HG02852 (cell line): ENCODE data around the gene VAMP4.

Source experiments
- ATAC-seq: cut with Tn5 transposase; IDR thresholded peaks from one replicate; pipeline ENCODE4 v1.9.1; 2021; ENCODE audit warnings: mild to moderate bottlenecking, moderate library complexity; ENCODE audit not compliant: unreplicated experiment

The VAMP4 gene, protein sequence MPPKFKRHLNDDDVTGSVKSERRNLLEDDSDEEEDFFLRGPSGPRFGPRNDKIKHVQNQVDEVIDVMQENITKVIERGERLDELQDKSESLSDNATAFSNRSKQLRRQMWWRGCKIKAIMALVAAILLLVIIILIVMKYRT

DNA sequence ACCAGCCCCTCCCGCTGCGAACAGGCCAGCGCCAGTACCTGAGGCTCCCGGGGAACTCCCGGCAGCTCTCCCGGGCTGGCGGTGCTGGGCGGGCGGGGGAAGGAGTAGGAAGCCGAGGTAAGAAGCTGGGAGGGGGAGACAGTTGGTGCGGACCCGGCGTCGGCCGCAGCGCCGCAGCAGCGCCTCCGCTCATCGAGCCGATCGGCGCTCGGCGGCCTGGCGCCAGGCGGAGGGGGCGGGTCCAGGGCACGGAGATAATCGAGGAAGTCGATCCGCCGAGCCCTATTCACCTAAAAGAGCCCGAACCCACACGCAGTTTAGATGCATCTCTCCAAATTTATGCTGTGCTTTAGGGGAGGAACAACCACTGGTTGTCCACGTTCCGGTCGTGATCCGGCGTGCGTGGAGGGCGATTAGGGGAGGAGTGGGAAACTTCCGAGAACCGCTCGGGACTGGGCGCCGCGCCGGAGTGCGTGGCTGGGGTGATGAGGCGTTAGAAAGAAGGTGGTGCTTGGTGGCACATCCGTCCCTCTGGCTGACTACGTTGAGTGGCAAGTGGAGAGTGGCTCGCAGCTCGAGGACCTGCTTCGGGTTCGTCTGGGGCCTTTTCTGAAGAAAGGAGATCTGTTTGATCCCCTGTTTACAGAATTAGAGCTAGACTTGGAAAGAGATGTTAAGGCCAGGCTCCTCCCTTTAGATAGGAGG is at the start of gene VAMP4:
TSS of gene VAMP4 (minus strand) at position 194 of the 705 bp plus-strand sequence. CDS start 3,651 bp downstream, outside the sequence.
- ATAC-seq = peak; percentile 91

DNA sequence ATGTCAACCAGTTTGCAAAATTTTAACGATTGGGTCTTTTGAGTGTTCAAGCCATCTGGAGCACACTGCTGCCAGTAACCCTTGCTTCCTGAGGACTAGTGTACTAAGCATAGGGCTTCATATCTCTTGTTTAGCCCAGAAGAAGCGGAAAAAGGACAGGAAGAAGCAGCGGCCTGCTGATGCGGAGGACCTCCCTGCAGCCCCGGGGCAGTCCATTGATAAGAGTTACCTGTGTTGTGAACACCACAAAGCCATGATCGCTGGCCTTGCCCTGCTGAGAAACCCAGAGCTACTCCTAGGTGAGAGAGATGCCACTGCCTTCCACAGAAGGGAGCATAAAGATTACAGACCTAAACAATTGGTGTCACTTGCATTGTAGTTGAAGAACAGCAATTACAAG is 48.5 kb upstream of the VAMP4 start:
- ATAC-seq = no peak

DNA sequence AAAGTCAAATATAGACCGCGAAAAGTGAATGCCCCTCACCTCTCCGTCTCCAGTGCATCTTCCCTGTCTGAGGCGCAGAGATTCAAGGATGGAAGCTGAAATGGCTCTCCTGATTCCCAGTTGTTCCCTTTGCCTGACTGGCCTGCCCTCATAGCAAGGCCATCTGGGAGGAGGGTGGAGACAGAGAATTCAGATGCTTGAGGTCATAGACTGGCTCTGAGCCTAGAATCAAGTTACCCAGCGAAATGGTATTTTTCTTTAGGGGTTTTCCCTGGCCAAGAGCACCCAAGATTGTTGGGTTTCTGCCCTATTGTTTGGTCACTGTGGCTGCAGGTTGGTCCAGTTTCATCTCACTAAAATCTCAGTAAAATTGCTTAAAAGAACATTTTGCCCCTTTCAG is 46.8 kb upstream of the VAMP4 start:
- no peak for ATAC-seq

DNA sequence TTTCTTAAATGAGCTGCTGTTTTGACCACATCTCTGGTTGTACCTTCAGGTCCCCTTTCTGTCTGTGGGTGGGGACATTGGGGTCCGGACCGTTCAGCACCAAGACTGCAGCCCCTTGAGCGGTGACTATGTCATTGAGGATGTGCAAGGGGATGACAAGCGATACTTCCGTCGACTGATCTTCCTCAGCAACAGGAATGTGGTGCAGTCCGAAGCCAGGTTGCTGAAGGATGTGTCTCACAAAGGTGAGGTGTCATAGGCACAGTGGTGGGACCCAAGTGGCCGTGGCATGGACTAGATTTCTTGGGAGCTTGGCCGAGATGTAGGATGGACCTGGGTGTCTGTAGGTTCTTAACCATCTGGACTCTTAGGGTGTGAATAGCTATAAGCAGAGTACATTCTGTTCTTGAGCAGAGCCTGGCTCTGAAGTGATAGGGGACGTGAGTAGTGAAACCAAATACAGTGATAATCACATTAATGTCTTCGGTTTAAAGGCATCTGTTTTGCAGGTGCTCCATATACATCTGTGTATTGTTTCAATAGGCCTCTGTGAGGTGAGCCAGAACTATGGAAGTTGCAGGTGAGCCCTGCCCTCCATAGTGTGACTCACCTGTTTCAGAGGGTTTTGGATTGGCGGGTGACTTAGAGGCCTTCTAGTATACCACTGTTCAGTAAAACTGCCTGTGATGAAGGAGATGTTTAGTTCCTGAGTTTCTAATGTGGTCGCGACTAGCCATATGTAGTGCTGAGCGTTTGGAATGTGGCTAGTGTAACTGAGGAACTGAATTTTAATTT is 46.0 kb upstream of the VAMP4 start:
- ATAC-seq = no peak

DNA sequence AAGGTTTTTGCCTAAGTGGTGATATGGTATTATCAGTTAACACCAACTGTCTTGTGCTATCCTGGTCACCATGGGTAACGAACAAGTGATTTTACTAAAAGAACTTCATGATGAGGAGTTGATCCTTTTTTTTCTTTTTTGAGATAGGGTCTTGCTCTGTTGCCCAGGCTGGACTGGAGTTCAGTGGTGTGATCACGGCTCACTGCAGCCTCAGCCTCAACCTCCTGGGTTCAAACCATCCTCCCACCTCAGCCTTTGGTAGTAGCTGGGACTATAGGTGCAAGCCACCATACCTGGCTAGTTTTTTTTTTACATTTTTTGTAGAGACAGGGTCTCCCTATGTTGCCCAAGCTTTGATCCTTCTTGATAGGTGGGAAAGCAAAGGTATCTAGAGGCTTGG is 44.7 kb upstream of the VAMP4 start:
- ATAC-seq = no peak

DNA sequence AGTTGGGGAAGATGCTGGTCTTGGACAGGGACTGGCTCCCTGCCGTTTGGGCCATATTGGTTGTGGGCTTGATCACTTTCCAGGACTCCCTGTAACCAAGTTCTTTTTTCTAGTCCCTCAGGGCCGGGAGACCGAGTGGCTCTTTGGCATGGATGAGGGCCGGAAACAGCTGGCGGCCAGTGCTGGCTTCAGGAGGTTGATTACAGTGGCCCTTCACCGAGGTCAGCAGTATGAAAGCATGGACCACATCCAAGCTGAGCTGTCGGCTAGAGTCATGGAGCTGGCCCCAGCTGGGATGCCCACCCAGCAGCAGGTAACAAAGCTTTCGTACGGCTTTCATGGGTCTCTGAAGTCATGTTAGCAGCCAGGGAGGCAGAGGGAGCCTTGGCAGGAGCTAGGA is 43.9 kb upstream of the VAMP4 start:
- no peak for ATAC-seq

DNA sequence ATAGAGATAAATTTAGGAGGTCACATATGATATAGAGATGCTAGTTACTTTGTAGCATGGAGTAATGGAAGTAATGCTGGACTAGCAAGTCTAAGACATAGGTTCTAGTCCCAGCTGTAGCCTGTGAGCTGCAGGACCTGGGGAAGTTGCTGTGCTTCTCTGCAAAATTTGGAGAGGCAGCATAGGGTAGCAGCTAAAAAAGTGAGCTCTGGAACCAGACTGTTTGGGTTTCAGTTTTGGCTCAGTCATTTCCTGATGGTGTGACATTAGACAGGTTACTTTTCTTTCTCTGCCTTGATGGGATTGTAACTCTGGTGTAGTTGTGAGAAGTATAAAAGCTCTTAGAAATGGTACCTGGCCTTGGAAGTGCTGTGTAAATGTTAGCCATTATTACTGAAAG is 42.9 kb upstream of the VAMP4 start:
- ATAC-seq = peak; percentile 20

DNA sequence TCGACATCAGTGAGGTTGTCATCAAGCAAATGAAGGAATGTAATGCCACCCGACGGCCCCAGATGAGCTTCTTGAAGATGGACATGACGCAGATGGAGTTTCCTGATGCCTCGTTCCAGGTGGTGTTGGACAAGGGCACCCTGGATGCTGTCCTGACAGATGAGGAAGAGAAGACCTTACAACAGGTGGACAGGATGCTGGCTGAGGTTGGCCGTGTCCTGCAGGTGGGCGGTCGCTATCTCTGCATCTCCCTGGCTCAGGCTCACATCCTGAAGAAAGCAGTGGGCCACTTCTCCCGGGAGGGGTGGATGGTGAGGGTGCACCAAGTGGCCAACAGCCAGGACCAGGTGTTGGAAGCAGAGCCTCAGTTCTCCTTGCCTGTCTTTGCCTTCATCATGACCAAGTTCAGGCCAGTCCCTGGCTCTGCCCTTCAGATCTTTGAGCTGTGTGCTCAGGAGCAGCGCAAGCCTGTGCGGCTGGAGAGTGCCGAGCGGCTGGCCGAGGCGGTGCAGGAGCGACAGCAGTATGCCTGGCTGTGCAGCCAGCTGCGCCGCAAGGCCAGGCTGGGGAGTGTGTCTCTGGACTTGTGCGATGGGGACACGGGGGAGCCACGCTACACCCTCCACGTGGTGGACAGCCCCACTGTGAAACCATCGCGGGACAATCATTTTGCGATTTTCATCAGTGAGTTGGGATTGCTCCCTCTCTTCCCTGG is 42.1 kb upstream of the VAMP4 start:
- ATAC-seq = no peak

DNA sequence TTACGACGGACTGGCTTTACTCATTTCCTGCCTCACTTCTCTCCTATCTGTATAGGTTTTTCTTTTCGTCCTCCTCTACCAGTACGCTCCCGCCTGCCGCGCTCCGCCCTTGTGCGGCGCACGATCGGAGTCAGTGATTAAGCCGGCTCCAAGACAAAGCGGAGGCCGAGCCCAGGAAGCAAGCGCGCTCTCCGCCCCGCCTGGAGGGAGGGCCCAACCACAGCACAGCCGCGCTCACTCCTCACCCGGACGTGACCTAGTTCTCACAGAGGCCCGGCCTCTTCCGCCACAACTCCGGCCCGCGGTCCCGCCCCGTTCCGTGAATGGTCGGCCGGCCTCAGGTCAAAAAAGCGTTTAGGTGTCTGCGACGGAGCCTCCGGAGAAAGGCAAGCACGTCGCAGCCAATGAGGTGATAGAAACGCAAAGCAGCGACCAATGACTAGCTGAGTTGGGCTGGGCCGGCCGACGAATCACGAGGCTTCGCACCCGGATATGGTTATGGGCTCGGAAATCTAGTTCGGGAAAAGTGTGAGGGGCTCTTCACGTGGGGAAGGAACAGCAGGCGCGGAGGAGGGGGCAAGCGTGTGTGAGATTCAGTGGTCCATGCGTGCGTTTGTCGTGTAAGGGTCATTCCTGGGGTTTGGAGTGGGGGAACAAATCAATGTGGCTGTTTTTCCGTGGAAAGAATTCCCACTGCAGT is 39.5 kb upstream of the VAMP4 start, which contains the start of gene METTL13:
TSS of gene METTL13 (plus strand) at position 485 of the 700 bp plus-strand sequence. CDS start 308 bp downstream, outside the sequence.
- peak; percentile 98 for ATAC-seq

DNA sequence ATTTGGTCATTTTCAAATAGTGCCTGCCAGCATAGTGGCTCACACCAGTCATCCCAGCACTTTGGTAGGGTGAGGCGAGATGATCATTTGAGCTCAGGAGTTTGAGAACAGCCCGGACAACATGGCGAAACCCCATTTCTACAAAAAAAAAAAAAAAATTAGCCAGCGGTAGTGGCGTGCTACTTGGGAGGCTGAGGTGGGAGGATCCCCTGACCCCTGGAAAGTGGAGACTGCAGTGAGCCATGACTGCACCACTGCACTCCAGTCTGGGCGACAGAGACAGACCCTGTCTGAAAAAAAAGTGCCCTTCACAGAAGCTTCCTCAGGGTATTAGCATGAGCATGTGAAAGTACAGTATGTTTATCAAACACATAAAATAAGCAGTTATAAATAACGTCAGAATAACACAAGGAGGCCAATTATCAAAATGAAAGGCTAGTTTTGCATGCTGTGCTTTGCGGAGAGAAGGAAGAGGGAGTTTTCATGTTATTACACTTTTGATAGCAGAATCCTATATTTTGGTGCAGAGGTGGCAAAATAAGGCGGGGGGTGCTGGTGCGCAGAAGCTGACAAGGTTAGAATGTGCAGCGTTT is 38.8 kb upstream of the VAMP4 start:
- no peak for ATAC-seq

DNA sequence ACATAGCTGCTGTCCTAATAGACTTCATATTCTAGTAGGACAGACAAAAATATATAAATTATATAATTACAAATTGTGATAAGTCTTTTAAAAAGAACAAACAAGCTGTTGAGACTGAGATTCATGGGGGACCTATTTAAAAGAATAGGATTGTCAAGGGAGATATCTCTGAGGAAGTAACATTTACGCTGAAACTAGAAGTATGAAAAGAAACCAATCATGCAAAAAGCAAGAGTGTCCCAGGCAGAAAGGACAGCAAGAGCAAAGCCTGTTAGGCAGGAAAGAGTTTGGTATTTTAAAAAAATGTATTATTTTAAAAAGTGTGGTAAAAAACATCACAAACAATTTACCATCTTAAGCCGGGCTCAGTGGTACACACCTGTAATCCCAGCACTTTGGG is 30.4 kb upstream of the VAMP4 start:
- peak; percentile 56 for ATAC-seq

DNA sequence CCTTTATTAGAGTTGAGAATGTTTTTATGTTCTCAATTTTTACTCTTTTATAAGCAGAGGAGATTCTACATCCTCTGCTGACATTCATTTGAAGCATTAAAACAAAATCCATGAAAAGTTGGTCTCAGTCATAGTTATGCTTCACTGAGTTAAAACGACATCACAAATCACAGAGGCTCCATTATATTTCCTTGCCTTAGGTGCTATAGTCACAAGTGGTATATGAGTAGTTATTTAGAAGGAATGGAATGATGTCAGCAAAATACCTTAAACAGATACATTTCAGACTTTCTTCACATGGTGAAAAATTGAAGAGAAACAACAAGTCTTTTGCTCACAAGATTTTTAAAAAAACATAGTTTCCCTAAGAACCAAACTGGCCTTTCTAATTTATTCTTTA is 27.9 kb upstream of the VAMP4 start:
- ATAC-seq = no peak

DNA sequence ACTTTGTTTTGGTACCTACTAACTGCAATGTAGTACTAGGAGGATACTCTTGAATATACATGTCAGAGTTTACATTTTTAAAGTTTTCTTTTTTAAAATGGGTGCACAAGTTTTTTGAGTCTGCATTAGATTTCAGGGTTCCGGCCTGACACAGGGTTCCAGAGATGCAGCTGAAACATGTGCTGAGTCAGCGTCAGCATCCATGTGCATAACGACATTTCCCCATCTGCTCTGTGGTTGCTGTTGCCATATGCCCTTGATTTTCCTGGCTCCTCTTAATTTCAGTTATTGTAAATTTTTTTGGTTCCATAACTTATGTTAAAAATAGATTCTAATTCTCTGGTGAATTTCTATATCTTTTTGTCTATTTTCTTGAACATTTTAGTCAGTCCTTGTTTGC is 27.3 kb upstream of the VAMP4 start:
- ATAC-seq = no peak

DNA sequence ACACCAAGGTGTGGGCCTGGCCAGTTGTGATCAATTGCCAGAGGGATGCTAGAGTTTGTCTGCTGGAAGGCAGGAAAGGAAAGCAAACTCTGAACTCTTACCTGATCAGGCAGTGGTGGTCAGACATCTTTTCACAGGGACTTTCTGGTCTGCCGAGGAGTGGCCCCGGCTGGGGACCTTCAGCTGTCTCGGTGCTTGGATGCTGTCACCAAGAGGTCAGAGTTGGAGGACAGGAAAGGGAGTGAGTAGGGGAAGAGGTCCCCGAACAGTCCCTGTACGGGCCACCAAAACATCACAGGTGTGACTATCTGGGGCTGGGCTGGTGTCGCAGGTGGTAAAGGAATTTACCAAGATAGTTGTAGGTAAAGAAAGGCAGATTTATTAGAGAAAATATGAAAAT is 21.9 kb upstream of the VAMP4 start:
- ATAC-seq = no peak

DNA sequence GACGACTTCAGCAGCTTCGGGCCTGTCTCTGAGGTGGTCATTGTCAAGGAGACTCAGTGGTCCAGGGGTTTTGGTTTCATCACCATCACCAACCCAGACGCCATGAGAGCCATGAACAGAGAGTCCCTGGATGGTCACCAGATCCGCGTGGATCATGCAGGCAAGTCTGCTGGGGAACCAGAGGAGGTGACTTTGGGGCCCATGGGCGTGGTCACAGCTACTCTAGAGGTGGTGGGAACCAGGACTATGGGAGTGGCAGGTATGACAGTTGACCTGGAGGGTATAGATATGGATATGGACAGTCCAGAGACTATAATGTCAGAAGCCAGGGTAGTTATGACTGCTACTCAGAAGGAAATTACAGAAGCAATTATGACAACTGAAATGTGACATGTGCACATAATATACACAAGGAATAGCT is 20.3 kb upstream of the VAMP4 start:
- no peak for ATAC-seq

DNA sequence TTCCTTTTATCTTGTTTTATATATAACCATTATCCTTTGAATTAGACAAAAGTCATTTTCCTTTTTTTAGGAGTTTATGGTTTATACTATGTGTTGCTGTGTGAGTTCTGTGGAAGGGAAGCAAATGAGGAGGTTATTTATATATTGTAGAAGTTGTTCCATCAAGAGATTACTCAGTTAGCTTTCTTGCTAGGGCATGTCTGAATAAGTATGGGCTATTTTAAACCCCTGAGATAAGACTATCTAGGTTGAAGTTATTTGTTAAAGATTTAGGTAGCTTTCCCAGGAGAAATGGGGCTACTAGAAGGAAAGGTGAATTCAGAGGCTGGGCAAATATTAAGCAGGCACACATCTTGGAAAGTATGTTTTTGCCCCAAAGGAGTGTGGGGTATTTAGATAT is 16.1 kb upstream of the VAMP4 start:
- ATAC-seq = no peak

DNA sequence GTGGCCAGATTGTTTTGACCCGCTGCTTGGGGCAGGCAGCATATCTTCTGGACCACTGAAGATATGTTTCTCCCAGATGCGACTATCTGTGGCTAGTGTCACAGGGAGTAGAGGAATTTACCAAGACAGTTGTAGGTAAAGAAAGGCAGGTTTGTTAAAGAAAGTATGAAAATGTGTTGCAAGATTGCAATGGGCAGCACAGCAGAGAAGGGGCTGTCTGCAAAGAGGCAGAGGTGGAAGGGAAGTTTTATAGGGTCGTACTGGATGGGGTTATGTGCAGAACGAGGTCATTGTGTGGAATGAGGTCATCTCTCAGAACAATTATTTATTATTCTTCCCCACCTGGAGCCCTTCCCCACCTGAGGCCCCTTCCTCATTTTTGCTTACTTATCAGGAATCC is 15.0 kb upstream of the VAMP4 start:
- no peak for ATAC-seq

DNA sequence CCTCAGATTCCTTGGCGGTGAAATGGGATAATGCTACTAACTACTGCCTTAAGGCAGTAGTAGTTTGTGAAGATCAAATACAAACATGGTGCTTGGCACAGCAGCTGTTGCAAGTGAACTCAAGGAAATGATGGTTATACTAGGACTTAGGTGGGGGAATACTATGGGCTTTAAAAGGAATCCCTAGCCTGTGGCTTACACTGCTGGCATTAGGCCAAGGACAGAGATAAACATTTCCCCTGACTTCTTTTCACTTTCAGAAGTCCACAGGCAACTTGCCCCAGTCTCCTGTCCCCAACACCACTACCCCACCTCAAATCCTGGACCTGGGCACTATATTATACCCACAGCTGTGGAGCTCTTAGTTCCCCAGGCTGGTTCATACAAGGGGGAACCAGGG is 13.1 kb upstream of the VAMP4 start:
- no peak for ATAC-seq

DNA sequence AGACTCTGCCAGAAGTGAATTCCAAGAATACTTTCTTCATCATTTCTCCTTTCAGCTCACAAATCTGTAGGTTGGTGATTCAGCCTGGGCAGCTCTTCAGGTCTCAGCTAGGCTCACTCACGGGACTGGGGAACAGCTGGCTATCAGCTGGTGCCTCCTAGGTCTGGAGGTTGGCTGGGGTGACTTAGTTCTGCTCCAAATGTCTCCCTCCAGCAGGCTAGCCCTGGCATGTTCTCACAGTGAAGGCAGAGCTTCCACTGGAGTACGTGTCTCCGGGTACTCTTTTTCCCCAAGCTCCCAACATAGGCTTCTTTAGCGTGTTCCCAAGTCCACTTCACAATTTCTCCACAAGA is 12.5 kb upstream of the VAMP4 start:
- ATAC-seq = no peak

DNA sequence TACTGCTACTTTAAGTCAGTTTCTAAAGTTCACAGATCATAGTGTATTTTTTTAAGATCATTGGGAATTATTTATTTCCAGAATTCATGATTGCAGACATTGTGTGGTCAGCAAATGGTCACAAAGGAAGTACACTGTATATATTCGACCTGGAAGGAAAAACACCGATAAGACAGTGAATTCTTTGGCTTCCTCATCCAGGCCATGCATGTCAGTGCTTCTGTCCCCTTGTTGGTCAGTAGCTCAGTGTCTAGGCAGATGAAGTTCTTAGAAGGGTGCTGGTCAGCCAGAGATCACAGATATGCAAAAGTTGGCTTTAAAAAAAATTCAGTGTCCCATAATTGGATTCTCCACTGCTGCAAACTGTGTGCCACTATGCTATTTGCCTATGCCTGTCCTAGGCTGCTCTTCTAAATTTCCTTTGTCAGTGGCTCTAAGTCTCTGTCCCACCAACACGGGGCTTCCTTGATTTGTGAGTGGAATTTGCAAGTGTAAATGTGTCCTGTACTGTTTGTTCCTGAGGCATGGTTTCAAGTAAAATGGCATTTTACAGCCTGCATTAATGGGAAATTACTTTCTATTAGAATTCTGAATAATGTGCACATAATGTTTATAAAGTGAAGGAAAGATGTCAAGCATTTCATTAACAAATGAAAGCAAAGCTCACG is 12.0 kb upstream of the VAMP4 start:
- no peak for ATAC-seq
